ENCODE data around the gene FBXO38.

FBXO38 gene

GRCh38 chr5:148492351-148492750 lies 108.6 kb downstream of the FBXO38 start:
- DNase-seq (ENCODE audit: low read depth, low spot score): no peak
- CTCF ChIA-PET: interaction anchor here (2.0 kb wide), 1 partner anchor 10 kb away, joined by 7 read pairs; no protein-coding TSS in a partner anchor
- no peak for TF ChIP-seq CTCF (IDR thresholded peaks at IDR 0.05; ENCODE audit: insufficient read depth, low read length, missing control alignments)

More at GRCh38 chr5:148492351-148492750, 108.6 kb downstream of the FBXO38 start:
- POLR2A ChIA-PET: no interaction called here
- H3K4me3 ChIP-seq (ENCODE audit: low read depth, low read length): no peak overlapping the region
